VCaP (cell line): Measurements from ENCODE around the gene ZNF776.
A peak's percentile ranks its signal among the peaks of the same experiment; 100 is the strongest.
"Not testable (repeated sequence)": the region's sequence is repeated elsewhere in the genome, so short reads cannot be mapped to it uniquely, and the experiment has no call there.

Experiments
- H3K27ac ChIP-seq: fragments of 450-650 bp; 2 replicates; pipeline ENCODE4 v1.5.1; 2017
- CTCF ChIP-seq: fragments of 450-650 bp; conservative IDR thresholded peaks from 2 replicates; pipeline ENCODE4 v1.5.1; 2017; ENCODE audit warnings: mild to moderate bottlenecking, moderate library complexity

ZNF776 gene

DNA sequence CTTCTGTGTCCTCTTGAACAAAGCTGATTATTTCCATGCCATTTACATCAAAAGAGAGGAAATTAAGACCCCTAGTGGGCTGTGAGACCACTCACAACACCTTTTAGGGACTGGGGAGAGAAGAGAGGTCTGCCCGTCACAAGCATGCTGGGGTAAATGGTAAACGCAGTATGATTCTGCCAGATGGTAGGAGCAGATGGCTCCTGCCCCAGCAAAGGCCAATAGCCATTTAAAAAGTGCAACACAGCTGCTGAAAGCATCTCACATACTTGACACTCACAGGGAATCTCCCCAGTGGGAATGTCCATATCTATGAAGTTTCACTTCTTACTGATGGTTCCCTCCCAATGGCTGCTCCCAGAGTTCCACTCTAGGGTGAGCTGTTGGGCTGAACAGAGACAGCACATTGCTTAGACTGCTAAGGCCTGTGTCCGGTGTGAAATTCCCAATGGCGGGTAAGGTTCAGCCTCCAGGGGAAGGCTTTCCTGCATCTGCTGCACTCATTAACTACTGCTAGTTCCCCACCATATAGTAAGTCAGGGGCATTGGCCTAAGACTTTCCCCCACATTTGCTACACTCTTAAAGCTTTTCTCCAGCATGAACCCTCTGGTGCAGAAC, 26.6 kb upstream of the ZNF776 start:
- TF ChIP-seq CTCF = no peak
- H3K27ac ChIP-seq = no peak overlapping the region

DNA sequence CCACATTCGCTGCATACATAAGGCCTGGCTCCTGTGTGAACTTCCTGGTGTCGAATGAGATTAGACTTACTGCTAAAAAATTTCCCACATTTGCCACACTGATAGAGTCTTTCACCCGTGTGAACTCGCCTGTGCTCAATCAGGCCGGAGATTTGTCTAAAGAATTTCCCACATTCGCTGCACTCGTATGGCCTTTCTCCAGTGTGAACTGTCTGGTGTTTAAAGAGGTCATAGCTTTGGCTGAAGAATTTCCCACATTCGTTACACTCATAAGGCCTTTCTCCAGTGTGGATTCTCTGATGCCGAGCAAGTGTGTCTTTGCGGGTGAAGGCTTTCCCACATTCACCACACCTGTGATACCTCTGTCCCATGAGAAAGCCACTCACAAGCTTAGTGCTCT, 25.7 kb upstream of the ZNF776 start:
- H3K27ac ChIP-seq = no peak overlapping the region
- no peak for TF ChIP-seq CTCF

DNA sequence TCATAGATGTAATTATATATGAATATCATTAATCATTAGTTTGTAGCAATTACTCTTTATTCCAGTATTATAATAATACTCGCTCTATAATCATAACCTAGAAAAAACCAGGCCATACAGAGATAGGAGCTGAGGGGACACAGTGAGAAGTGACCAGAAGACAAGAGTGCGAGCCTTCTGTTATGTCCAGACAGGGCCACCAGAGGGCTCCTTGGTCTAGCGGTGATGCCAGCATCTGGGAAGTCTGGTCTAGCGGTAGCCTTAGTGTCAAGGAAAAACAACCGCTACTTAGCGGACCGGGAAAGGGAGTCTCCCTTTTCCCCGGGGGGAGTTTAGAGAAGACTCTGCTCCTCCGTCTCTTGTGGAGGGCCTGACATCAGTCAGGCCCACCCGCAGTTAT, 8.3 kb upstream of the ZNF776 start:
- peak; percentile 85 for TF ChIP-seq CTCF
- not testable (repeated sequence) for H3K27ac ChIP-seq

GRCh38 chr19:57738770-57739169, 7.8 kb upstream of the ZNF776 start:
- not testable (repeated sequence) for H3K27ac ChIP-seq

- TF ChIP-seq CTCF = no peak
- H3K27ac ChIP-seq = peak overlapping the region; percentile 95
Observed at GRCh38 chr19:57747472-57747807, 825 bp downstream of the ZNF776 start.

DNA sequence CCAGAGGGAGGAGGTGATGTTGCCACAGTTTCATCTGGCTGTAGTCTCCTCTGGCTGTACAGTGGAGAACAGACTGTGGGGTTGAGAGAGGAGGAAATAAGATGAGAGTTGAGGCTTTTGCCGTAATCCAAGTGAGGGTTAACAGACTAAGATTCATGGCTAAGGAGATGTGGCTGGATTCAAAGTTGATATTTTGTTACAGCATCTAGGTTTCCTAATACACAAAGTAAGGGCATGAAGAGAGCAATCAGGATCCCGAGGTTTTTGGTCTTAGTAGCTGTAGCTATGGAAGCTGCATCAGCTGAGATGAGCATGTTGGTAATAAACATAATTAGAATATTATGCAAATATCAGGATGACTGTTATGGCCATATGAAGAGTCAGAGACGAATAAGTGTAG, 1.4 kb downstream of the ZNF776 start:
- peak overlapping the region; percentile 95 for H3K27ac ChIP-seq
- no peak for TF ChIP-seq CTCF

DNA sequence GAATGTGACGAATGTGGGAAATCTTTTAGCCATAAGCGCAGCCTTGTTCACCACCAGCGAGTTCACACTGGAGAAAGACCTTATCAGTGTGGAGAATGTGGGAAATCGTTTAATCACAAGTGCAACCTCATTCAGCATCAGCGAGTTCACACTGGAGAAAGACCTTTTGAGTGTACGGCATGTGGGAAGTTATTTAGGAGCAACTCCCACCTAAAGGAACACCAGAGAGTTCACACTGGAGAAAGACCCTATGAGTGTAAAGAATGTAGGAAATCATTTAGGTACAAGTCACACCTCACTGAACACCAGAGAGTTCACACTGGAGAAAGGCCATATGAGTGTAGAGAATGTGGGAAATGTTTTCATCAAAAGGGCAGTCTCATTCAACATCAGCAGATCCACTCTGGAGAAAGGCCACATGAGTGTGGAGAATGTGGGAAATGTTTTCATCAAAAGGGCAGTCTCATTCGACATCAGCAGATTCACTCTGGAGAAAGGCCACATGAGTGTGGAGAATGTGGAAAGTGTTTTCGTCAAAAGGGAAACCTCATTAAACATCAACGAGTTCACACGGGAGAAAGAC, 7.6 kb downstream of the ZNF776 start:
- H3K27ac ChIP-seq = no peak overlapping the region

More for the DNA sequence above, 7.6 kb downstream of the ZNF776 start:
- no peak for TF ChIP-seq CTCF
